H9 (cell line): ENCODE data around the gene CBLN3. TPM values are rescaled to one million over a fixed set of nuclear protein-coding genes. Genes with fewer than 3 reads are reported as not detected.

Experiments used
- DNase-seq: peaks from one replicate; pipeline ENCODE4 v3.0.0-alpha.2; 2017
- H2AFZ ChIP-seq: one replicate; pipeline ENCODE4 v1.6.1; 2013; ENCODE audit warnings: mild to moderate bottlenecking, low read length, control low read depth, moderate library complexity
- H2AK5ac ChIP-seq: 2 replicates; pipeline ENCODE4 v1.6.1; 2013; ENCODE audit warnings: low read length, control low read depth, mixed read lengths; ENCODE audit not compliant: insufficient read length
- H2BK120ac ChIP-seq: one replicate; pipeline ENCODE4 v1.6.1; 2013; ENCODE audit warnings: low read depth, mild to moderate bottlenecking, low read length, control low read depth, inconsistent platforms; ENCODE audit not compliant: poor library complexity, severe bottlenecking
- H2BK12ac ChIP-seq: 2 replicates; pipeline ENCODE4 v1.6.1; 2013; ENCODE audit warnings: low read length, control low read depth, mixed read lengths, low read depth; ENCODE audit not compliant: insufficient read length
- H2BK15ac ChIP-seq: 2 replicates; pipeline ENCODE4 v1.6.1; 2013; ENCODE audit warnings: low read depth, low read length, control low read depth
- H2BK20ac ChIP-seq: one replicate; pipeline ENCODE4 v1.6.1; 2013; ENCODE audit warnings: low read depth, mild to moderate bottlenecking, low read length, control low read depth, inconsistent platforms; ENCODE audit not compliant: poor library complexity, severe bottlenecking
- H2BK5ac ChIP-seq: 2 replicates; pipeline ENCODE4 v1.6.1; 2013; ENCODE audit warnings: low read length, control low read depth, mixed read lengths; ENCODE audit not compliant: insufficient read length
- H3K14ac ChIP-seq: 2 replicates; pipeline ENCODE4 v1.6.1; 2013; ENCODE audit warnings: low read length, control low read depth; ENCODE audit not compliant: insufficient read depth
- H3K18ac ChIP-seq: 2 replicates; pipeline ENCODE4 v1.6.1; 2013; ENCODE audit warnings: low read depth, mild to moderate bottlenecking, mixed read lengths, low read length, control low read depth; ENCODE audit not compliant: insufficient read length
- H3K23ac ChIP-seq: 2 replicates; pipeline ENCODE4 v1.6.1; 2013; ENCODE audit warnings: low read length, control low read depth, mixed read lengths, low read depth; ENCODE audit not compliant: insufficient read length
- H3K23me2 ChIP-seq: 2 replicates; pipeline ENCODE4 v1.6.1; 2013; ENCODE audit warnings: low read depth, mild to moderate bottlenecking, mixed read lengths, low read length, control low read depth; ENCODE audit not compliant: insufficient read length, poor library complexity, severe bottlenecking
- H3K27ac ChIP-seq: 2 replicates; pipeline ENCODE4 v1.5.1; 2013; ENCODE audit warnings: low read length, control low read depth, mixed read lengths, low read depth; ENCODE audit not compliant: insufficient read length
- H3K27me3 ChIP-seq: 2 replicates; pipeline ENCODE4 v1.6.1; 2013; ENCODE audit warnings: low read length, control low read depth, inconsistent platforms; ENCODE audit not compliant: insufficient read depth
- H3K4ac ChIP-seq: 2 replicates; pipeline ENCODE4 v1.6.1; 2013; ENCODE audit warnings: low read depth, mild to moderate bottlenecking, control low read depth, inconsistent platforms, low read length, moderate library complexity
- H3K4me1 ChIP-seq: 2 replicates; pipeline ENCODE4 v1.6.1; 2013; ENCODE audit warnings: low read length, control low read depth, inconsistent platforms; ENCODE audit not compliant: insufficient read depth
- H3K4me2 ChIP-seq: 2 replicates; pipeline ENCODE4 v1.6.1; 2013; ENCODE audit warnings: low read length, control low read depth, mixed read lengths; ENCODE audit not compliant: insufficient read length, insufficient read depth
- H3K56ac ChIP-seq: 2 replicates; pipeline ENCODE4 v1.6.1; 2013; ENCODE audit warnings: low read depth, mild to moderate bottlenecking, mixed read lengths, low read length, control low read depth; ENCODE audit not compliant: insufficient read length
- H3K79me1 ChIP-seq: 2 replicates; pipeline ENCODE4 v1.6.1; 2013; ENCODE audit warnings: low read depth, mild to moderate bottlenecking, moderate library complexity, low read length, control low read depth, inconsistent platforms; ENCODE audit not compliant: insufficient read depth, poor library complexity, severe bottlenecking
- H3K79me2 ChIP-seq: 2 replicates; pipeline ENCODE4 v1.6.1; 2013; ENCODE audit warnings: low read length, control low read depth, inconsistent platforms; ENCODE audit not compliant: insufficient read depth
- H3K9ac ChIP-seq: 2 replicates; pipeline ENCODE4 v1.6.1; 2013; ENCODE audit warnings: low read length, control low read depth, mixed read lengths; ENCODE audit not compliant: insufficient read length; ENCODE audit errors: extremely low read depth
- H3K9me3 ChIP-seq: one replicate; pipeline ENCODE4 v1.6.1; 2013; ENCODE audit warnings: low read depth, low read length, inconsistent platforms; ENCODE audit not compliant: control insufficient read depth
- H3T11ph ChIP-seq: one replicate; pipeline ENCODE4 v1.6.1; 2013; ENCODE audit warnings: mild to moderate bottlenecking, low read length, control low read depth, inconsistent platforms
- H4K20me1 ChIP-seq: one replicate; pipeline ENCODE4 v1.6.1; 2013; ENCODE audit not compliant: control insufficient read depth, insufficient read length, insufficient read depth
- H4K5ac ChIP-seq: 2 replicates; pipeline ENCODE4 v1.6.1; 2013; ENCODE audit warnings: low read depth, mild to moderate bottlenecking, mixed read lengths, low read length, control low read depth; ENCODE audit not compliant: insufficient read length
- H4K8ac ChIP-seq: replicated peaks from 2 replicates; pipeline ENCODE4 v1.6.1; 2013; ENCODE audit warnings: low read length, control low read depth, mixed read lengths, low read depth; ENCODE audit not compliant: insufficient read length
- H4K91ac ChIP-seq: 2 replicates; pipeline ENCODE4 v1.6.1; 2013; ENCODE audit warnings: low read depth, mild to moderate bottlenecking, moderate library complexity, mixed read lengths, low read length, control low read depth; ENCODE audit not compliant: insufficient read length
- H3K27ac Mint-ChIP-seq, 3 experiments: 2 replicates in 2 of 3; 3 replicates in 1 of 3; pipeline ENCODE4 v1.8.0; 2020 to 2021; ENCODE audit warnings: mixed read lengths in 3 of 3, mild to moderate bottlenecking in 1 of 3, moderate library complexity in 1 of 3
- H3K27me3 Mint-ChIP-seq: 2 replicates; pipeline ENCODE4 v1.8.0; 2021; ENCODE audit warnings: low read depth, mild to moderate bottlenecking, moderate library complexity, mixed read lengths
- H3K36me3 Mint-ChIP-seq, 3 experiments: 2 replicates in 2 of 3; 3 replicates in 1 of 3; pipeline ENCODE4 v1.8.0; 2020 to 2021; ENCODE audit warnings: low read depth in 3 of 3, mixed read lengths in 3 of 3; ENCODE audit not compliant: insufficient read depth in 1 of 3
- H3K4me1 Mint-ChIP-seq, 2 experiments: 2 replicates each; pipeline ENCODE4 v1.8.0; 2020; ENCODE audit warnings: mixed read lengths in 2 of 2
- H3K4me3 Mint-ChIP-seq, 2 experiments: 2 replicates in 1 of 2; 3 replicates in 1 of 2; pipeline ENCODE4 v1.8.0; 2020 to 2021; ENCODE audit warnings: mild to moderate bottlenecking in 2 of 2, mixed read lengths in 2 of 2, moderate library complexity in 1 of 2
- H3K9me3 Mint-ChIP-seq, 2 experiments: 2 replicates in 1 of 2; 3 replicates in 1 of 2; pipeline ENCODE4 v1.8.0; 2020; ENCODE audit warnings: mild to moderate bottlenecking in 2 of 2, mixed read lengths in 2 of 2, moderate library complexity in 1 of 2
- total RNA-seq: library from RNA; stranded (reverse); gene quantifications from 2 replicates; pipeline ENCODE4 v1.2.1, GENCODE V29; 2021
- TF ChIP-seq, protein P1 (sequence below): fragments of 200-600 bp; sonication (generic); conservative IDR thresholded peaks from 3 replicates; pipeline ENCODE4 v1.8.0; 2021; ENCODE audit warnings: antibody characterized with exemption, mild to moderate bottlenecking

The CBLN3 gene
- total RNA-seq, 1 experiment from 2014 or later: 0.39 TPM

DNA sequence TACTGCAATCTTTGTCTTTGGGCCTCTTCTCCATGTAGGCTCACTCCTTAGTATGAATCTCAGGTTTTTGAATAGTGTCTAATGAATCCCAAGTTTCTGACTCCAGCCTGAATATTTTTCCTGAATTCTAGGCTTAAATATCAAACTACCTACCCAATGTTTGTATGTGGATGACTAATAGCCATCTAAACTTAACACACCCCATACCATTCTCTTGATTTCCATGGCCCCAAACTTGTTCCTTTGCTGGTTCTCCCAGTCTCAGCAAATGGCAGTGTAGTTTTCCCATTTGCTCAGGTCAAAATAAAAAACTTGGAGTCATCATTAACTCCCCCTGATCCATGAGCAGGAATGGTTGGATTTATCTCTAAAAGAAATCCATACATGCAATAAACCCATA, 31.9 kb upstream of the CBLN3 start:
- DNase-seq: no peak
- no peaks in the 10 kb centered on the region for H3K4me1 ChIP-seq

More for the DNA sequence above, 31.9 kb upstream of the CBLN3 start:
- H3K27me3 Mint-ChIP-seq: peaks cover 2% of the 10 kb centered on the region; the same call in 1 of the 2 replicates
- Histone ChIP-seq H4K91ac (no peak overlapping the region), H2AFZ (no peak overlapping the region), H4K8ac (no peak overlapping the region), H3K18ac (no peak overlapping the region), H2BK12ac (no peak overlapping the region), H3K79me2 (no peaks in the 10 kb centered on the region), H3K4me2 (no peak overlapping the region), H3K23ac (no peak overlapping the region), H2BK120ac (no peak overlapping the region), H3K27me3 (no peaks in the 10 kb centered on the region), H4K5ac (no peak overlapping the region), H3K4ac (no peak overlapping the region), H3K14ac (no peak overlapping the region), H3K23me2 (no peaks in the 10 kb centered on the region), H3K79me1 (no peaks in the 10 kb centered on the region), H4K20me1 (no peaks in the 10 kb centered on the region), H2BK20ac (no peak overlapping the region), H3K9ac (no peak overlapping the region), H2AK5ac (no peak overlapping the region), H3K56ac (no peak overlapping the region), H2BK15ac (no peak overlapping the region), H3K9me3 (no peaks in the 10 kb centered on the region), H3K27ac (no peak overlapping the region), H3T11ph (no peak overlapping the region), H2BK5ac (no peak overlapping the region)
- no peak overlapping the region for H3K27ac Mint-ChIP-seq
- TF ChIP-seq, protein P1, sequence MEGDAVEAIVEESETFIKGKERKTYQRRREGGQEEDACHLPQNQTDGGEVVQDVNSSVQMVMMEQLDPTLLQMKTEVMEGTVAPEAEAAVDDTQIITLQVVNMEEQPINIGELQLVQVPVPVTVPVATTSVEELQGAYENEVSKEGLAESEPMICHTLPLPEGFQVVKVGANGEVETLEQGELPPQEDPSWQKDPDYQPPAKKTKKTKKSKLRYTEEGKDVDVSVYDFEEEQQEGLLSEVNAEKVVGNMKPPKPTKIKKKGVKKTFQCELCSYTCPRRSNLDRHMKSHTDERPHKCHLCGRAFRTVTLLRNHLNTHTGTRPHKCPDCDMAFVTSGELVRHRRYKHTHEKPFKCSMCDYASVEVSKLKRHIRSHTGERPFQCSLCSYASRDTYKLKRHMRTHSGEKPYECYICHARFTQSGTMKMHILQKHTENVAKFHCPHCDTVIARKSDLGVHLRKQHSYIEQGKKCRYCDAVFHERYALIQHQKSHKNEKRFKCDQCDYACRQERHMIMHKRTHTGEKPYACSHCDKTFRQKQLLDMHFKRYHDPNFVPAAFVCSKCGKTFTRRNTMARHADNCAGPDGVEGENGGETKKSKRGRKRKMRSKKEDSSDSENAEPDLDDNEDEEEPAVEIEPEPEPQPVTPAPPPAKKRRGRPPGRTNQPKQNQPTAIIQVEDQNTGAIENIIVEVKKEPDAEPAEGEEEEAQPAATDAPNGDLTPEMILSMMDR: no peak
- H3K36me3 Mint-ChIP-seq: peaks cover 0 to 2% (median 0%) of the 10 kb centered on the region in 3 experiments; a peak in 2 of 7 replicates
- no peaks in the 10 kb centered on the region for H3K4me1 Mint-ChIP-seq
- H3K9me3 Mint-ChIP-seq: peaks cover under 1 to 2% of the 10 kb centered on the region in 2 experiments; a peak in 2 of 5 replicates
- no peak overlapping the region for H3K4me3 Mint-ChIP-seq
